HG03139 (cell line): ENCODE measurements around the gene CDK5RAP3.
A peak's percentile ranks its signal among the peaks of the same experiment; 100 is the strongest.
"Not testable (repeated sequence)": the region's sequence is repeated elsewhere in the genome, so short reads cannot be mapped to it uniquely, and the experiment has no call there.

Experiments used
- ATAC-seq: cut with Tn5 transposase; IDR thresholded peaks from one replicate; pipeline ENCODE4 v1.9.1; 2021; ENCODE audit not compliant: unreplicated experiment

Gene CDK5RAP3

GRCh38 chr17:47970725-47971499 is at the start of gene CDK5RAP3:
TSS of gene CDK5RAP3 (plus strand) at chr17:47971113. CDS start at chr17:47971147, 34 bp downstream.
- ATAC-seq: peak; percentile 88

GRCh38 chr17:47924785-47925677 is 45.9 kb upstream of the CDK5RAP3 start:
- no peak for ATAC-seq

GRCh38 chr17:47925678-47925988 is 45.3 kb upstream of the CDK5RAP3 start:
- ATAC-seq: no peak

GRCh38 chr17:47927821-47928400 is 43.0 kb upstream of the CDK5RAP3 start:
- ATAC-seq: no peak

- no peak for ATAC-seq
These were observed 42.5 kb upstream of the CDK5RAP3 start for GRCh38 chr17:47928415-47928814.

- no peak for ATAC-seq
These were observed 41.5 kb upstream of the CDK5RAP3 start for GRCh38 chr17:47929218-47930000.

- ATAC-seq: no peak
These were observed 39.1 kb upstream of the CDK5RAP3 start for GRCh38 chr17:47931848-47932247.

GRCh38 chr17:47934856-47935255 is 36.1 kb upstream of the CDK5RAP3 start:
- ATAC-seq: no peak

GRCh38 chr17:47935468-47935867 is 35.4 kb upstream of the CDK5RAP3 start:
- not testable (repeated sequence) for ATAC-seq

- ATAC-seq: no peak
These were observed 35.0 kb upstream of the CDK5RAP3 start for GRCh38 chr17:47935961-47936360.

- ATAC-seq: no peak
These were observed 33.0 kb upstream of the CDK5RAP3 start for GRCh38 chr17:47937941-47938340.

GRCh38 chr17:47941246-47942095 is 29.4 kb upstream of the CDK5RAP3 start, which contains the start of gene PNPO:
TSS of gene PNPO (plus strand) at chr17:47941571. CDS start at chr17:47941676, 105 bp downstream.
- ATAC-seq: peak; percentile 83

- no peak for ATAC-seq
These were observed 28.8 kb upstream of the CDK5RAP3 start for GRCh38 chr17:47942096-47942510.

GRCh38 chr17:47942568-47942967 is 28.3 kb upstream of the CDK5RAP3 start:
- ATAC-seq: no peak

GRCh38 chr17:47945080-47945479 is 25.8 kb upstream of the CDK5RAP3 start:
- ATAC-seq: no peak

- no peak for ATAC-seq
These were observed 25.1 kb upstream of the CDK5RAP3 start for GRCh38 chr17:47945529-47946508.

GRCh38 chr17:47946516-47946915 is 24.4 kb upstream of the CDK5RAP3 start:
- ATAC-seq: no peak

GRCh38 chr17:47946929-47947397 is 23.9 kb upstream of the CDK5RAP3 start:
- ATAC-seq: no peak
